GM12875 (cell line): Measurements from ENCODE around the gene GRIK4.

ENCODE experiments used
- H3K4me3 ChIP-seq: one replicate; pipeline ENCODE4 v1.5.1; 2011; ENCODE audit warnings: low read depth, low read length, control low read depth
- TF ChIP-seq, protein P1 (sequence below): IDR thresholded peaks from 2 replicates; pipeline ENCODE4 v1.5.1; 2011; ENCODE audit warnings: low read depth, mild to moderate bottlenecking, control low read depth, inconsistent platforms, low read length, moderate library complexity, borderline replicate concordance; ENCODE audit not compliant: insufficient read depth

Gene GRIK4, protein sequence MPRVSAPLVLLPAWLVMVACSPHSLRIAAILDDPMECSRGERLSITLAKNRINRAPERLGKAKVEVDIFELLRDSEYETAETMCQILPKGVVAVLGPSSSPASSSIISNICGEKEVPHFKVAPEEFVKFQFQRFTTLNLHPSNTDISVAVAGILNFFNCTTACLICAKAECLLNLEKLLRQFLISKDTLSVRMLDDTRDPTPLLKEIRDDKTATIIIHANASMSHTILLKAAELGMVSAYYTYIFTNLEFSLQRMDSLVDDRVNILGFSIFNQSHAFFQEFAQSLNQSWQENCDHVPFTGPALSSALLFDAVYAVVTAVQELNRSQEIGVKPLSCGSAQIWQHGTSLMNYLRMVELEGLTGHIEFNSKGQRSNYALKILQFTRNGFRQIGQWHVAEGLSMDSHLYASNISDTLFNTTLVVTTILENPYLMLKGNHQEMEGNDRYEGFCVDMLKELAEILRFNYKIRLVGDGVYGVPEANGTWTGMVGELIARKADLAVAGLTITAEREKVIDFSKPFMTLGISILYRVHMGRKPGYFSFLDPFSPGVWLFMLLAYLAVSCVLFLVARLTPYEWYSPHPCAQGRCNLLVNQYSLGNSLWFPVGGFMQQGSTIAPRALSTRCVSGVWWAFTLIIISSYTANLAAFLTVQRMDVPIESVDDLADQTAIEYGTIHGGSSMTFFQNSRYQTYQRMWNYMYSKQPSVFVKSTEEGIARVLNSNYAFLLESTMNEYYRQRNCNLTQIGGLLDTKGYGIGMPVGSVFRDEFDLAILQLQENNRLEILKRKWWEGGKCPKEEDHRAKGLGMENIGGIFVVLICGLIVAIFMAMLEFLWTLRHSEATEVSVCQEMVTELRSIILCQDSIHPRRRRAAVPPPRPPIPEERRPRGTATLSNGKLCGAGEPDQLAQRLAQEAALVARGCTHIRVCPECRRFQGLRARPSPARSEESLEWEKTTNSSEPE

GRCh38 chr11:120511116-120511819 is at the start of gene GRIK4:
Gene GRIK4 (plus strand): TSS chr11:120511748. CDS start chr11:120660319, 148,571 bp downstream.
- TF ChIP-seq, protein P1, sequence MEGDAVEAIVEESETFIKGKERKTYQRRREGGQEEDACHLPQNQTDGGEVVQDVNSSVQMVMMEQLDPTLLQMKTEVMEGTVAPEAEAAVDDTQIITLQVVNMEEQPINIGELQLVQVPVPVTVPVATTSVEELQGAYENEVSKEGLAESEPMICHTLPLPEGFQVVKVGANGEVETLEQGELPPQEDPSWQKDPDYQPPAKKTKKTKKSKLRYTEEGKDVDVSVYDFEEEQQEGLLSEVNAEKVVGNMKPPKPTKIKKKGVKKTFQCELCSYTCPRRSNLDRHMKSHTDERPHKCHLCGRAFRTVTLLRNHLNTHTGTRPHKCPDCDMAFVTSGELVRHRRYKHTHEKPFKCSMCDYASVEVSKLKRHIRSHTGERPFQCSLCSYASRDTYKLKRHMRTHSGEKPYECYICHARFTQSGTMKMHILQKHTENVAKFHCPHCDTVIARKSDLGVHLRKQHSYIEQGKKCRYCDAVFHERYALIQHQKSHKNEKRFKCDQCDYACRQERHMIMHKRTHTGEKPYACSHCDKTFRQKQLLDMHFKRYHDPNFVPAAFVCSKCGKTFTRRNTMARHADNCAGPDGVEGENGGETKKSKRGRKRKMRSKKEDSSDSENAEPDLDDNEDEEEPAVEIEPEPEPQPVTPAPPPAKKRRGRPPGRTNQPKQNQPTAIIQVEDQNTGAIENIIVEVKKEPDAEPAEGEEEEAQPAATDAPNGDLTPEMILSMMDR, result peak; percentile 93
- peak within 1 kb of the TSS; percentile 24 for H3K4me3 ChIP-seq

DNA sequence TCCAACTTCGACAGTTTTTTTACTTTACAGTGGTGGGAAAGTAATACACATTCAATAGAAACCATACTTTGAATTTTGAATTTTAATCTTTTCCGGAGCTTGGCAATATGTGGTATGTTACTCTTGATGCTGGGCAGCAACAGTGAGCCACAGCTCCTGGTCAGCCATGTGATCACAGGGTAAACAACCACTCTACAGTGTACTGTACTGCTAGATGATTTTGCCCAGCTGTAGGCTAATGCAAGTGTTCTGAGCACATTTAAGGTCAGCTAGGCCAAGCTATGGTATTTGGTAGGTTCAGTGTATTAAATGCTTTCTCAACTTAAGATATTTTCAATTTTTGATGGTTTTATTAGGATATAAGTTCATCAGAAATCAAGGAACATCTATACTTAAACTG is 48.7 kb upstream of the GRIK4 start:
- no peak overlapping the region for H3K4me3 ChIP-seq
- TF ChIP-seq, protein P1, result no peak

- no peak overlapping the region for H3K4me3 ChIP-seq
- TF ChIP-seq, protein P1, result no peak
Observed at GRCh38 chr11:120465921-120466534, 45.5 kb upstream of the GRIK4 start.

- TF ChIP-seq, protein P1, result no peak
- H3K4me3 ChIP-seq, result no peak overlapping the region
Observed at GRCh38 chr11:120467627-120468026, 43.9 kb upstream of the GRIK4 start.

DNA sequence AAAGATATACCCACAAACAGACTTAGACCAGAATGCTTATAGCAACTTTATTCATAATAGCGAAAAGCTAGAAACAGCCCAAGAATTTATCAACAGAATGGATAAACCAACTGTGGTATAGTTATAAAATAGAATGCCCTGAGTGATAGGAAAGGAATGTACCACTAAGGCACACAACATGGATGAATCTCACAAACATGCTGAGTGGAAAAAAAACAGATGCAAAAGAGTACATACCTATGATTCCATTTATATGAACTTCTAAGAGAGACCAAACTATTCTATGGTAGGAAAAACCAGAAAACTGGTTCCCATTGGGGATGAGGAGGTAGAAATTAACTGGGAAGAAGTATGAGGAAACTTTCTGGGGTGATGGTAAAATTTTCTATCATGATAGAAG is 40.4 kb upstream of the GRIK4 start:
- no peak overlapping the region for H3K4me3 ChIP-seq
- TF ChIP-seq, protein P1, result no peak

- TF ChIP-seq, protein P1, result no peak
- H3K4me3 ChIP-seq, result no peak overlapping the region
Observed at GRCh38 chr11:120471994-120472393, 39.6 kb upstream of the GRIK4 start.
